Epithelial cell of prostate (primary cell): Measurements from ENCODE around the gene HECW1.
"Not testable (repeated sequence)": the region's sequence is repeated elsewhere in the genome, so short reads cannot be mapped to it uniquely, and the experiment has no call there.

ENCODE experiments used
- DNase-seq: peaks from one replicate; pipeline ENCODE4 v3.0.0-alpha.2; 2011; ENCODE audit warnings: low read depth, low spot score
- H3K27ac ChIP-seq: fragments of 450-650 bp; 2 replicates; pipeline ENCODE4 v1.5.1; 2017; ENCODE audit warnings: mild to moderate bottlenecking

Gene HECW1

DNA sequence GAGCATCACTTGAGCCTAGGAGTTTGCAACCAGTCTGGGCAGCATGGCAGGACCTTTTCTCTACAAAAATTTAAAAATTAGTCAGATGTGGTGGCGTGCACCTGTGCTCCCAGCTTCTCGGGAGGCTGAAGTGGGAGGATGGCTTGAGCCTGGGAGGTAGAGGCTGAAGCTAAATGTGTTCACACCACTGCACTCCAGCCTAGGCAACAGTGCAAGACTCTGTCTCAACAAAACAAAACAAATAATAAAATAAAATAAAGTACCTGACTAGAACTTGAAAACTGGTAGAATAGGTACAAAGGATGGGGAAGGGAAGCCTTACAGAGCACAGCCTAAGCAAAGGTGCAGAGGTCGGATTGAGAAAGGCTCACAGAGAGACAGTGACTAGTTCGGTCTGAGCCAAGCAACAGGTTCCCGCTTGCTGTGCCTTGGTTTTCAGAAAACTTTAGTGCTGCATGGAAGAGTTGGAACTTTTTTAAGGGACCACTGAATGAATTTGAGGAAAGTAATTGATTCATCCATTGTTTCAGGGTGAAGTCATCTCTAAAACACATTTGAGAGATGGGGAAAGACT, 370.3 kb downstream of the HECW1 start:
- DNase-seq = no peak
- H3K27ac ChIP-seq = no peak overlapping the region

DNA sequence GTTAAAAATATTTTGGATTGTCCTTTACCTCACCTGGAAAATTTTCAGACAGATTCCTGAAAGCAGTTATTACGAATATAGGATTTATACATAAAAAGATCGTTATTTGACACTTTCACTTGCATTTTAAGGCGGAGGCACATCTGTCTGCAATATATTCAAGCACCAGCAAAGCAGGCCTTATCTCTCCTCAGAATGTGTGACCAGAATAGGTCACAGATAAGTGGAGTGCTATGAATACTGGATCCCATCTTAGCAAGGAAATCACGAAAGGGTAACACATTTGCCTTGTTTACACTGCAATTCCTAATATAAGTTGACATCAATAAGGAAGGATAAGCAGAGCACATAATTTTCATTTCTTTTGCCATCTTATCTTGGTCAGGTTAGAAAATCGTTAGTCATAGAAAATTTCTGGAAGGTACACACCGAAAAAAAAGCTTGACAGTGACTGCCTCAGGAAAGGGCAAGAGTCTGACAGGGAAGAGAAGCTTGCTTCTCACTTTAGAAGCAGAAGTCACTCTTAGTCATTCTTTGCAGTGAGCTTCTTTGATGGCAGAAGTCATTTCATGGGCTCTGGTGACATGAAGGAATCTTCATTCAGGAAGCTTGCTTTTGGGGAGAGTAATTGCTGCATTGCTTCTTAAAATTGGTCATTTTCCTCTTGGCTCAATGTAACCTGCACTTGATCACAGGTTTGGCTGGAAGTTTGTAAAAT, 372.4 kb downstream of the HECW1 start:
- no peak overlapping the region for H3K27ac ChIP-seq
- DNase-seq = no peak

DNA sequence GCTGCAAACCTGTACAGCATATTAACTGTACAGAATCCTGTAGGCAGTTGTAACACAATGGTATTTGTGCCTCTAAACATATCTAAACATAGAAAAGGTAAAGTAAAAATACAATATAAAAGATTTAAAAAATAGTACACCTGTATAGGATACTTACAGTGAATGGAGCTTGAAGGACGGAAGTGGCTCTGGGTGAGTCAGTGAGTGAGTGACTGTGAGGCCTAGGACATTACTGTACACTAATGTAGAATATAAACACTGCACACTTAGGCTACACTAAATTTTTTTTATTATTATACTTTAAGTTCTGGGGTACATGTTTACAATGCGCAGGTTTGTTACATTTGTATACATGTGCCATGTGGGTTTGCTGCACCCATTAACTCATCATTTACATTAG, 373.1 kb downstream of the HECW1 start:
- DNase-seq = no peak
- no peak overlapping the region for H3K27ac ChIP-seq

DNA sequence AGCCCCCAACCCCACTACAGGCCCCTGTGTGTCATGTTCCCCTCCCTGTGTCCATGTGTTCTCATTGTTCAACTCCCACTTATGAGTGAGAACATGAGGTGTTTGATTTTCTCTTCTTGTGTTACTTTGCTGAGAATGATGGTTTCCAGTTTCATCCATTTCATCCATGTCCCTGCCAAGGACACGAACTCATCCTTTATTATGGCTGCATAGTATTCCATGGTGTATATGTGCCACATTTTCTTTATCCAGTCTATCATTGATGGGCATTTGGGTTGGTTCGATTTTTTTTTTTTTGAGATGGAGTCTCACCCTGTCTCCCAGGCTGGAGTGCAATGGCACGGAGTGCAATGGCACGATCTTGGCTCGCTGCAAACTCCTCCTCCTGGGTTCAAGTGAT, 373.6 kb downstream of the HECW1 start:
- not testable (repeated sequence) for H3K27ac ChIP-seq, DNase-seq

DNA sequence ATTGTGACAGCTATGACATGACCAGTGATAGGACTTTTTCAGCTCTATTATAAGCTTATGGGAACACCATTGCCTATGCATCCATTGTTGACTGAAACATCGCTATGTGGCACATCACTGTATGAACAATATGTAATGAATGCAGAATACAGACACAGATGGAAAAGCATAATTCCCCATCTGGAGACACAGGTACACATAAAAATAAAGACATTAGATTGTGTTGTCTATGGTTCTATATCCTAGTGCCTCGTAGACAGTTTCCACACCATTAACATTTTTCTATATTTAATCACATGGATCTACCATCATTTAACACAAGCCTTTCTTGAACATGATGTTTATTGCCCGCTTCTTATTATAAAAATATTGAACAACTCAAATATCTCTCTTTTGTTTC, 374.2 kb downstream of the HECW1 start:
- no peak for DNase-seq
- no peak overlapping the region for H3K27ac ChIP-seq

DNA sequence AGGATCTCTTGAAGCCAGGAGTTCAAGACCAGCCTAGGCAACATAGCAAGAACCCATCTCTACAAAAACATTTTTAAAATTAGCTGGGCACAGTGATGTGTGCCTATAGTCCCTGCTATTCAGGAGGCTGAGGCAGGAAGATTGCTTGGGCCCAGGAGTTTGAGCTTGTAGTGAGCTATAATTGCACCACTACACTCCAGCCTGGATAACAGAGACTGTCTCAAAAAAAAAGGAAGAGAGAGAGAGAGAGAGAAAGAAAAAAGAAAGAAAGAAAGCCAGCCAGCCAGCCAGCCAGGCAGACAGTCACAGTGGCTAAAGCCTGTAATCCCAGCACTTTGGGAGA, 375.3 kb downstream of the HECW1 start:
- DNase-seq = no peak
- H3K27ac ChIP-seq = no peak overlapping the region

DNA sequence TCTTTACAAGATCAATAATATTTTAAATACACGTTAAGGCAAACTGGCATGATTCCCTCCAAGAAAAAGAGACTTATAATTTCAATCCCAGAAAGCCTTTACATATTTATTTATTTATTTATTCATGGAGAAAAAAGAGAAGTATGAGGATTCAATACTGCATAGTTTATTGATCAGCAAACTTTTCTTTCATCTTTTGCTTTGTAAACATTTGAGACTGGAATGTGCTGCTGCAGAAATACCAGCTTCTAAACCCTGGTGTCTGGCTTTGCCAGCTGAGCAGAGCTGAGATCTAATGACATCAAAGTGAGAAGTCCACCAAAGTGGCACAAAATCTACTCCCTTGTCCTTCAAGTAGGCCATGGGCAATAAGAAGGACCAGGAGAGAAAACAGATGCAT, 376.8 kb downstream of the HECW1 start:
- no peak for DNase-seq
- no peak overlapping the region for H3K27ac ChIP-seq

DNA sequence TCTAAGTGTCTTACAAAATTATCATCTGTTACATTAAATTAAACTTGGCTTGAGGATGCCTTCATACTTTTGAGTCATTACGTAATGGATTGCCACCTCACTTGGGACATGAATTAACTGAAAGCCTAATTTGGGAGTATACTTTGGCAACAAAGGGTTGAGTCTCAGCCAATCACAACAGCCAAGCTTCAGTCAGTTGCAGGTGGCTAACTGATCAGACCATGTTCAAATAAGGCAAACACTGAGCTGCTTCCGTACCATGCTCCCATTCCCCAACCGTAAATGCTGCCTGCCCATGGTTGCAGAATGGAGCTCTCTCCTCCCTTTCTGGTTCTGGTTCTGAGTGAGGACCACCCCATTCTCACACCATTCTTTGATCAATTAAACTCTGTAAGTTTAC, 377.6 kb downstream of the HECW1 start:
- no peak overlapping the region for H3K27ac ChIP-seq
- no peak for DNase-seq

DNA sequence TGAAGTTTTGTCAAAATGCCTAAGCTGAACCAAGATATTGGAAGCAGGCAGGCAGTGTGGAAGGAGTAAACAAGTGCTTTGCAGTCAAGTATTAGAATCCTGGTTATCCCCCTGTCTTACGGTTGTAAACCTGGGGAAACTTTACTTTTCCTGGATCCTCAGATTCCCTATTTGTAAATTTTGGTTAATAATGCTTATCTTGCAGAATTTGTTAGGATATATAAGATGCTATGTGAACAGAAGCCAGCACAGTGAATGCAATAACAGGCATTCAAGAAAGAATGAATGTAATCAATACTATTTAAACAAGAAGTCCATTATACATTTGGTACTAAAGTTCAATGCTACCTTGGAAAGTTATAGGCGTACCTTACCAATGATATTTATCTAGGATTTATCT, 378.7 kb downstream of the HECW1 start:
- no peak overlapping the region for H3K27ac ChIP-seq
- no peak for DNase-seq

DNA sequence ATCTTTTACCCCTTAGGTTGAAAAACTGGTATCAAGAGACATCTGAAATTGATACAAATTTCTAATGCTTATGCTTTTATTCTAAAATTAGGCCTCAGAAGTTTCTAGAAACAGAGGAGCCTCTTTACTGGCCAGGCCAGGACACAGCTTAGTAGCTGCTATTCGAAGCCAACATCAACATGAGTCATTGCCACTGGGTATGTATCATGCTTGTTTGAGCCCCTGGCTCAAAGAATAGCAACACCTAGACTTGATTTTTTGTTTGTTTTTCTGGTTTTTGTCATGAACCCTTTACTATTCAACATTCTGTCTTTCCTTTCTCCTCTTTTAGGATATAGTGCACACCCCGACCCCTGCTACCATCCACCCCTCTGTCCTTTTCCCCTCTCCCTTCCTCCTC, 379.5 kb downstream of the HECW1 start:
- peak; percentile 16 for DNase-seq
- no peak overlapping the region for H3K27ac ChIP-seq

DNA sequence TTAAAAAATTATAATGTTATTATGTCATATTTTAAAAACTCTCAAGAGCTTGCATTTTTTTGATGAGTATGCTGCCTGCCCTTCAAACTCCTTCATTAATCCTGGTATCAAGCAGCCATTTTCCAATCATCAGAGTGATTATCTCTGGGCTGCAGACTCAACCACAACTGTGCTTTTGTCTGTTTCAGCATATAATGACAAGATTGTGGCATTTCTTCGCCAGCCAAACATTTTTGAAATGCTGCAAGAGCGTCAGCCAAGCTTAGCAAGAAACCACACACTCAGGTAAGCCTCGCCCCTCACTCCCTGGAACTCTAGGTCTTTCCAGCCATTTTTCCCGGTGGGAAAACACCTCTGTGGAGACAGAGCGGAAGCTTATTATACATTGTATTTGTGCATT, 380.4 kb downstream of the HECW1 start:
- no peak for DNase-seq
- no peak overlapping the region for H3K27ac ChIP-seq

DNA sequence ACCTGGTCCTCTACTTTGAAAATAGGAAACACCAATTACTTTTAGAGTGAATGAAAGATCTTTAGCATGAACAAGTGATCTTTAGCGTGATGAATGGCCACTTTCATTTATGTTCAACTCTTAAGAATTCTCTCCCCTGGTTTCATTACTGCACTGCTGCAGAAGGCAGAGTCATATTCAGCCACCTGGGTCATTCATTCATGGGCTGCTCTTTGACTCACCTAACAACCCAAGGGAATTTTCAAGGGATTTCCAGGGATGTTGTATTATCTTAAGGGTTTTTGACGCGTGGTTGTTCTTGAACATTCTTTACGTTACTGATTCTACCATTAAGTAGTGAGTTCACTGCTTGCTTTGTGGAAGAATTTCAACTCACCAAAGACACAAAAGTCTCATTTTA, 383.1 kb downstream of the HECW1 start:
- no peak for DNase-seq
- H3K27ac ChIP-seq = no peak overlapping the region

DNA sequence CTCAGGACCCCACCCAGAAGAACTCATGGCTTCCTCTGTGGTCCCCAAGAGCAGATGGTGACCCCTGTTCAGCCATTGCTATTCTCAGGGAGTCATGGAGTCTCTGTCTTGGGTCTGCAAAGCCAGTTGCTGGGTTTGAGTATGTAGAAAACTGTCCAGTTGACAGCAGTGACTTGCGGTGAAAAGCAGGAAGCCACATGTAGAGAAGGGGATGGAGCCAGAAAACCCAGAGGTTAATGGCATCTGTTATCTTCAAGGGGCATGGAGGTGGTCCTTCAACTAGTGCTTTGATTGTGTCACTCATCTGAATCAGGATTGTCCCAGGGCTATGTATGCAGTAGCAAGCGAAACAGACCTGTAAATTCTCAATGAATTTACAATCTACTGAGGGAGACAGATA, 384.1 kb downstream of the HECW1 start:
- no peak for DNase-seq
- no peak overlapping the region for H3K27ac ChIP-seq

DNA sequence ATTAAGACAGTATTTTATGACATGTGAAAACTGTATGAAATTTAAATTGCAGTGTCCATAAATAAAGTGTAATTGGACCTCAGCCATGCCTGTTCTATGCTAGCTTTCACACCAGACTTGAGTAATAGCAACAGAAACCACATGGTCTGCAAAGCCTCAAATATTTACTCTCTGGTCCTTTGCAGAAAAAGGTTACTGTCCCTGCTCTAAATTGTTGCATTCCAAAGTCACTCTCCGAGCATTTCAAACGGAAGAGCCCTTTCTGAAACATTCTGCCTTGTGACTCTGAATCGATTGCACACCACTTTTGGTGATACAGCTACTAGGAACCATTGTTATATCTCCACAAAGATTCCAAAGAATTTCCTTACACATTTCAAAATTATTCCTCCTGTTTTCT, 389.4 kb downstream of the HECW1 start:
- H3K27ac ChIP-seq = no peak overlapping the region
- no peak for DNase-seq

DNA sequence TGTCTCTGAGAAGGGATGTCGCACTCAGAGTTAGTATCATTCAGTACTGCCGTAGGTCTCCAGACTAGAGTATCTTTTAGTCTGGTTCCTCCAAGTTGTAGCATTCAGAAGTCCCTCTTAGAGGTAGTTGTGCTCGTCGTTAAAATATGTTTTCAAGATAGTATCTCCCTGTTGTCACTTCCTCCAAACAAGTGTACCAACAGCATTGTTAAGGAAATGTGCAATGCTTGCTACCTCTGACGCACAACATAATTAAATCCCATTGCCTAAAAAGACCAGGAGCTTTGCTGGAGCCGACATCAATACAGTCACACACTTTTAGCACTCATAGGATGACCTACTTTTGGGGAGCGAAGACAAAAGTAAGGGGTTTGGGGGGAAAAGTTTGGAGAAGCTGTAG, 390.5 kb downstream of the HECW1 start:
- DNase-seq = no peak
- H3K27ac ChIP-seq = no peak overlapping the region

DNA sequence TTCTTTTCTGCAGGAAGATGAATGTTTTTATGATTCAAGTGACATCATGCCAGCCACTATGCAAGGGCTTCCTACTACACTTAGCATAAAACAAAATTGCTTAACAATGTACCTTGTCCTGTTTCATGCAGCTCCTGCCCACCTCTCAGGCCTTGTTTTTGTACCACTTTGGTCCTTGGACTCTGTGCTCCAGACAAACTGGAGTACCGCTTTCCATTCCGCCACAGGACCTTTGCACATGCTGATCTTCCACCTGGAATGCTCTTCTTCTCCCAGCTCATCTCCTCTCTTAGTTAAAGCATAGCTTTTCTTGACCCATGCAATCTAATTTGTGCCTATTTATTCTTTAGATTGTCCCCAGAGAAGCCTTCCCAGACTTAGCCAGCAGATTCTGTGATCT, 393.0 kb downstream of the HECW1 start:
- no peak for DNase-seq
- H3K27ac ChIP-seq = no peak overlapping the region

DNA sequence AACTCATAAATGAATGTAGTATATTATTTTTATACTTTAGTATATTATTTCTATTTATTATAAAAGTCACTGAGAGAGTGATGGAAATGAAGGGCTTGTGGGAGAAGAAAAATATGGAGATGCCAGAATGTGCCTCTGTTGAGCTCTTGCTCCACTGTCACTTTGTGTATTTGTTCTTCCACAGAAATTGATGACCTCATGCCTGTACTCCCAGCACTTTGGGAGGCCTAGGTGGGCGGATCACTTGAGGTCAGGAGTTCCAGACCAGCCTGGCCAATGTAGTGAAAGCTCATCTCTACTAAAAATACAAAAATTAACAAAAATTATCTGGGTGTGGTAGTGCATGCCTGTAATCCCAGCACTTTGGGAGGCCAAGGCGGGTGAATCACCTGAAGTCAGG, 394.0 kb downstream of the HECW1 start:
- no peak overlapping the region for H3K27ac ChIP-seq
- DNase-seq = no peak

DNA sequence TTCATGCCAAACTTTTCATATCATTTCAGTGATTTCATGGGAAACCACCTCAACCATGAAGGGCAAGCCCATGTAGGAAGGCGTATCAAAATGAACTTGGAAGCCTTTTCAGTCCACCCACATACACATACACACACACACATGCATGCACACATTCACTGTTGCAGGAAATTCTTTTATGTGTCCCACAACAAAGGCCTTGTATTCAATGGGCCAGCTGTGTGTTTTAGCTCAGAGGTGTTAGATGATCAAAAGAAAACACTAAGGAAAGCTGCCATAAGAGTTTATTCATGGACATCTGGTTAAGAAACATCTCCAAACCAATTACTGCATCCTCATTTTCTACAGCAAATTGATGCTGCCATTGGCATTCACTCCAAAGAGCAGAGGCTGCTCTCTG, 396.0 kb downstream of the HECW1 start:
- DNase-seq = no peak
- no peak overlapping the region for H3K27ac ChIP-seq

DNA sequence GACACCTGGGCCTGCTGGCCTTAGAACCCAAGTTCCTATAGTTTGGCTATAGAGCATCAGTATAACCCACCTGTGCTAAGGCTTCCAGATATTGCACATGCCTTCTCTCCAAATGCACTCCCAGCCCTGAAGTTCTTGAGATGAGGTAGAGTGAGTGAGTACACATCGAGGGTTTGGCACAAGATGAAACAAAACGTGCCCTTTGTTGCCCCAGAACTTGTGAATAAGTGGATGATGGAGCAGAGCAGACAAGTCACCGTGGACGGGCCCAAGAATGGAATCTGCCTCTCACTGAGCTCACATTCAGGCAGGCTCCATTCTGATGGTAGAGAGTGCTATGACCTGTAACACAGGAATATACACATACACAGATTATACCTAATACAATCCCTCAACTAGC, 397.5 kb downstream of the HECW1 start:
- DNase-seq = peak; percentile 58
- H3K27ac ChIP-seq = no peak overlapping the region

DNA sequence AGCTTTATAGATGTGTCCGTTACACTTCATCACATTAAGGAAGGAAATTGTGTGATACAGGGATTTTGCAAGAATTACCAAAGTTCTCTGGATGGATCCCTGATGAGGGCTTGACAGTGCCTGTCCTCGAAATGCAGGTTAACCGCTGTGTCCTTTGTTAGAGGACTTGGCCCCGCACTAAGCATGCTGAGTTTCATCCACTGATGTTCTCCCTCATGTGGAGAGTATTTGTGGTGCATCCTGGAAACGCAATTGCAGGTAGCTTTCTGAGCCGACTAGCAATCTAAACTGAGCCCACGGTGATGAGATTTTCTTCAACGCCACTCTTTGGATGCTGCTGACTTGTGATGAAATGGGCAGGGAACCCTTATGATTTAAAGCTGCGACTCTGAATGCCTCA, 398.6 kb downstream of the HECW1 start:
- H3K27ac ChIP-seq = no peak overlapping the region
- no peak for DNase-seq

DNA sequence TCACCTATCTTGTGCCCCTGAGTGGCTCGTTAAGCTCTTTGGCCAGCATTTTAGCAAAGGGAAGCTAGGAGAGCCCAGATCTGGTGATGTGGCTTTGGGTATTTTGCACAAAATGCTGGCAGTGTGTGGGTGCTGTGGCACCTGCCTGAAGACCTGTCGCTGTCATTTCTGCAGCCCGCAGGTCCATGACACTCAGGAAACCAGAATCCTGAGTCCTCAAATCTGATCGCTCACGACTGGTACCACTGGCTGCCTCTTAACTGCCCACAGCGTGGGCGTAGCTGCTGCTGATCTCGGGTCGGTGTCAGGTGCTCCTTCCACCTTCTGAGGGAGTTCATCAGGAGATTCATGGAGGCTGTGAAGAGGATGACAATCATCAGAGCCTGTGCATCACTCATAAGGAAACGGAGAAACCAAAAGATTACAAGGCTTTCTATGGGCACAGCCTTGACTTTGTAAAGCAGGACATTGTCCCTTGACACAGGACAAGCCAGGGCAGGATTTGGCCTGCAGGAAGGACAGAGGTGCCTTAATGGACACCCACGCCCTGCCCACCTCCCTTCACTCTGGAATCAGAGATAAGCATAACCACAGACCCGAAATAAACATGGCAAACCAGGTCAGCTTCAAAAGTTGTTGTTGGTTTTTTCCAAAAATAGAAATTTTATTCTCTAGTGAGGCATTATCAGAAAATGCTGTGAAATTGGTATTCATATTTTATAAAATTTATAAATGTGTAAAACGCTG, 399.5 kb downstream of the HECW1 start:
- H3K27ac ChIP-seq = no peak overlapping the region
- no peak for DNase-seq

DNA sequence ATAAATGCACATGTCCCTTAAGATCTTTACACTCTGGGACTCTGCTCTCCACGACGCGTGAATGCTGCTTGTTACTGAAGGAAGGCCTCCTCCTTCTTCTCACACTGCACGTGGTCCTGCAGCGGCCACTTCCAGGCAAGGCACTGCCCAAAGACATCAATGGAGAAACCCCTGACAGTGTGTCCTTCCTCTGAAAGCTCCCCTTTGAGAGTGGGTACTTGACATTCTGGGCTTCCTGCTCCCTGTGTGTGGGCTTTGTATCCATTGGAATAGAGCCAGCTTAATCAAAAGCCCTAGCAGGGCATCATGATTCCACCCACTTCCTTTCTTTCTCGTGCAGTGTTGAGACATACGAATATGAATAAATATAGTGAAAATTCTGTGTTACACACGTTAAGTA, 400.8 kb downstream of the HECW1 start:
- no peak overlapping the region for H3K27ac ChIP-seq
- DNase-seq = no peak
